ENCODE measurements around the gene EXD3.

EXD3 gene

DNA sequence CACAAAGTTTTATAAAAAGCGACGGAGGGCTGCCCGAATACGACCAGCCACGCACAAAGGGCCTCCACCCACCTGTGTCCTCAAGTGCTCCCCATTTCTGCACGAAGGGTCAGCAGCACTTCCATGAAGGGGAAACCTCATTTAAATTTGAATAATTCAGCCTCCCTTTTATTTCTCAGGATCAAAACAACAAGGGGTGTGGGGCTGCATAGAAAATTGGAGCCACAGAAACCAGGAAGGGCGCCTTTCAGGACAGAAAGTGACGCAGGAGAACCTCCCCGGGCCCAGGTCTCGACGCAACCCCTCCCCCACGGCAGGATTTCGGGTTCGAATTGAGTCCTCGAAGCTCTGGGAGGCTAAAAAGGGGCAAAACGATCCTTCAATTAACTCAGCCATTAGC lies 123.0 kb downstream of the EXD3 start:
- H3K4me3 ChIP-seq (ENCODE audit: low read depth, low read length): no peak overlapping the region
- TF ChIP-seq, protein P1, sequence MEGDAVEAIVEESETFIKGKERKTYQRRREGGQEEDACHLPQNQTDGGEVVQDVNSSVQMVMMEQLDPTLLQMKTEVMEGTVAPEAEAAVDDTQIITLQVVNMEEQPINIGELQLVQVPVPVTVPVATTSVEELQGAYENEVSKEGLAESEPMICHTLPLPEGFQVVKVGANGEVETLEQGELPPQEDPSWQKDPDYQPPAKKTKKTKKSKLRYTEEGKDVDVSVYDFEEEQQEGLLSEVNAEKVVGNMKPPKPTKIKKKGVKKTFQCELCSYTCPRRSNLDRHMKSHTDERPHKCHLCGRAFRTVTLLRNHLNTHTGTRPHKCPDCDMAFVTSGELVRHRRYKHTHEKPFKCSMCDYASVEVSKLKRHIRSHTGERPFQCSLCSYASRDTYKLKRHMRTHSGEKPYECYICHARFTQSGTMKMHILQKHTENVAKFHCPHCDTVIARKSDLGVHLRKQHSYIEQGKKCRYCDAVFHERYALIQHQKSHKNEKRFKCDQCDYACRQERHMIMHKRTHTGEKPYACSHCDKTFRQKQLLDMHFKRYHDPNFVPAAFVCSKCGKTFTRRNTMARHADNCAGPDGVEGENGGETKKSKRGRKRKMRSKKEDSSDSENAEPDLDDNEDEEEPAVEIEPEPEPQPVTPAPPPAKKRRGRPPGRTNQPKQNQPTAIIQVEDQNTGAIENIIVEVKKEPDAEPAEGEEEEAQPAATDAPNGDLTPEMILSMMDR (IDR thresholded peaks at IDR 0.05; ENCODE audit: low read depth, low read length): no peak

DNA sequence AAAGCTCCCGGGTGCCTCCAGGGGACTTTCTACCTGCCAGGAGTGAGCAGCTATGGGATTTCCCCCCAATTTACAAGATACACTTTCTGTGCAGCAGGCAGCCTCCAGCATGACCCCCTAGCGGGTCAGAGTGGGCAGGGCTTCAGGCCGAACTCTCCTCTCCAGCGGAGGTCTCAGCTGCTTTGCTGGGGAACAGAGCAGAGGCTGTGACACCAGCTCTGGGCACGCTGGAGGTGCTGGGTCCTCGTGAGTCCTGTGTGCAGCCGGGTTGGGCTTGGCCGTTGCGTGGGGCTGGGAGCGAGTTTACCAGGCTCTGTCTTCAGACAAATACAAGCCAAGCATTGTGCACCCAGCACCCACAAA lies 123.8 kb downstream of the EXD3 start:
- no peak overlapping the region for H3K4me3 ChIP-seq (ENCODE audit: low read depth, low read length)
- TF ChIP-seq, protein P1 (IDR thresholded peaks at IDR 0.05; ENCODE audit: low read depth, low read length): no peak

DNA sequence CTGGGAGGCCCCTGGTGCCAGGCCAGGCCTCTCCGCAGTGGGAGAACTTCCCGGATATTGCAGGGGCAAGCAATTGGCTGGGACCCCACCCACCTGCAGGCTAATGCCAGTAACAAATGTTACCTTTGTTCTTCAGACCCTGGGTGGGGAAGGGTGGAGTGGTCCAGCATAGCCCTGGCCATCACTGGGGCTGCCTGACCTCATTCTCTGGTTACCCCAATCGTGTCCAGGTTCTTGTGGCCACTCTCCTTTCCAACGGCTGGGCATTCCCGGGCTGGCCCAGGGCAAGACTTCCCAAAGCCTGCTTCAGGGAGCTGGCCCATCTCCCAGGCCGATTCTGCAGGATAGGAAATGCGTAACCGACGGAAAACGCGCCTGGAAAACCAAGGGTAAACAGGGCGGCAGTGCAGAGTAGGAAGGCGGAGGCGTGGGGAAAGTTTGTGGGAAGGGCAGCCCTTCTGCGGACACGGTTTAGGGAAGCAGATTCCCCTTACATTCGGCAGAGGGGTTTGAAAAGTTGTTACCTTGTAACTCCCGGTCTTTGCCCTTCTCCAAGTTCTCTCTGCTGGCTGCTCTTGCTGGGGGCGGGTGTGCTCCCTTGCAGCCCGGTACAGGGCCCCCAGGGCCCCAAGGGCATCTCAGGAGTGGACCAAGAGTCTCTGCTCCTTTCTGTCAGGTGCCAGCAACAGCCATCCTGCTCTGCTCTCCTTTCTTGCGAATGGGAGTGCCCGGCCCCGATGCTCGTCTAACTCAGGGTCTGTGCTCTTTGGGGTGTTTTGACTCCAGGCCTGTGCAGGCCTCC lies 124.4 kb downstream of the EXD3 start:
- H3K4me3 ChIP-seq (ENCODE audit: low read depth, low read length): no peak overlapping the region
- TF ChIP-seq, protein P1 (IDR thresholded peaks at IDR 0.05; ENCODE audit: low read depth, low read length): no peak

DNA sequence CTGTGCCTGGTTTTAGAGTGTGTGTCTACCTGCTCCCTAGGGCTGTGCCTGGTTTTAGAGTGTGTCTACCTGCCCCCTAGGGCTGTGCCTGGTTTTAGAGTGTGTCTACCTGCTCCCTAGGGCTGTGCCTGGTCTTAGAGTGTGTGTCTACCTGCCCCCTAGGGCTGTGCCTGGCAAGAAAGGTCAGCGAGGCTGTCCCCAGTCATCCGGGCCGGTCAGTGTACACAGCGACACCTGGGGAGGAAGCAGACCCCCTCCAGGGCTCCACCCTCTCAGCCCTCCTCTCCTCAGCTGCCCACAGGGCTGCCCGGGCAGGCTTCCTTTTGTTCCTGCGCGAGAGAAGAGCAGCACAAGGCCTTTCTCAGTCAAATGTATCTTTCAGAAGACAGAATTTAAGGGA lies 125.0 kb downstream of the EXD3 start:
- H3K4me3 ChIP-seq (ENCODE audit: low read depth, low read length): no peak overlapping the region
- TF ChIP-seq, protein P1 (IDR thresholded peaks at IDR 0.05; ENCODE audit: low read depth, low read length): no peak

DNA sequence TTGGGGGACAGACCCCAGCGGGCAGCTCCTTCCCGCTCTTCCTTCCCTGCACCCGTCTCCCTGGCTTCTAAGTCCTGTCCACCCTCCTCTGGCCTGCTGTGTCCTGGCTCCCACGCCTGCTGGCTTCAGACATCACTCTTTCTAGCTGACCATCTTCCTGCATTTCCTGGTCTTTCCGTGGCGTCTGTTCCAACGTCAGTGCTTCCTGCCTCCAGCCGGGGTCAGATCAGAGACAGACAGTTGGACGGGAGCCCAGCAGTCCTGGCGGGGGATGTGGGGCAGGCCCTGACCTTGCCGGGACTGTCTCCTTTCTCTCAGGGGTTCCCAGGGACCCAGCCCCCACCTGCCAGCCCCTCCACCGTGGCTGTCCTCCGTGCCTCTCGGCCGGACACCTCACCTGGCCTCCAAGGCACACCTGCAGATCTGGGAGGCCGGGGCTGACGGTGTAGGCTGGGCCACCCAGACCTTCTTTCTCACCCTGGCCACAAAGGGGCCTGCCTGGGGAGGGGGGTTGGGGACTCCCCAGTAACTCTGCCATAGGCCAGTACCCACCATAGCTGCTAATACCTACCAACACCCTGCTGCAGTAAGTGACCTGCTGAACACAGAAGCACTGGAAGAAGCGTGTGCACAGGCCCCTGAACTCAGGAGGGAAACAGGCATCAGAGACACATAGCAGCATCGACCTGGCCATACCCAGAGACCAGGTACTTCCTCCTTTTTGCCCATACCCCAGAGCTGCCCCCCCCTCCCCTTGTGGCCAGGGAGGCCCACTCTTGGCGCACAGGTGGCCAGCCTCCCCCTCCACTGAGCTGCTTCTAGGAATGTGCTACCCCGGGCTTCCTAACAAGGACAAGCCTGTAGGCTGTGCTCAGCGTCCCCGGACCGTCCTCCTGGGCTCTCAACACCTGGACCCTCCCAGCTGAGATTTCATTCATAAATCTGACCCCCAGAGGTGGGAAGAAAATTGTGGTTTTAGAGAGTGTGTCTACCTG lies 126.0 kb downstream of the EXD3 start:
- TF ChIP-seq, protein P1 (IDR thresholded peaks at IDR 0.05; ENCODE audit: low read depth, low read length): no peak
- H3K4me3 ChIP-seq (ENCODE audit: low read depth, low read length): no peak overlapping the region

DNA sequence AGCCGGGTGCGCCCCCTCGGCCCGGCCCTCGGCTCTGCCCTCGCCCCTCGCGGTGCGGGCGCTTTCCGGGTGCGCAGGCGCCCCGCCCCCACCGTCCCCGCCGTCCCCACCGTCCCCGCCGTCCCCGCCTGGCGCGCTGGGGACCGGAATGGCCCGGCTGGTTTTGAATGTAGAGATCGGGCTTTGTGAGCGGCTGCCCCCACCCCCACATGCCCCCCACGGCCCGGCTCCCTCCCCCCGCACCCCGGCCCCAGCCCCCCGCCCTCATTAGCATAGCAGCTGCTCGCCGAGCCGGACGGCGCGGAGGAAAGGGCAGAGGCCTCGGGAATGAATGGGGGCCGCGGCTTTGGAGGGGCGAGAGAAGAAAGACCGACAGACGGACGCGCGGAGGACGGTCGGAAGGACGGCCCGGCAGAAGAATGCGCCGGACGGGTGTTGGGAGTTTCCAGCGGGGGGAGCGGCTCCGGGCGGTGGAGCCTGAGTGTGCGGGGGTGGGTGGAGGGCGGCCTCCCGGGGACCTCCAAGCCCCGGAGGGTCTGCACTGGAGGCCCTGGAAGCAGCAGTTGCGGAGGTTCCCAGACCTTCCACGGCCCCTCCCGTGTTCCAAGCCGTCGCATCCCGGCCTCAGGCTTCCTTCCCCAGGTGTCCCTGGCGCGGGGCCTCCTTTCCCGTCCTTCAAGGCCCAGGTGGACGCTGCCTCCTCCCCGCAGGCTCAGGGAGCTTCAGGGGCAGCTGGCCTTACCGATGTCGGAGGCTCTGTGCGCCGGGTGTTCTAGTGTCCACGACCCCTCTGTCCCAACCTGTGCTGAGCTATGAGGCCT lies 126.9 kb downstream of the EXD3 start:
- TF ChIP-seq, protein P1 (IDR thresholded peaks at IDR 0.05; ENCODE audit: low read depth, low read length): no peak
- no peak overlapping the region for H3K4me3 ChIP-seq (ENCODE audit: low read depth, low read length)

All from WI38 (cell line).